ENCODE data around the gene TNRC6C.

Gene TNRC6C

DNA sequence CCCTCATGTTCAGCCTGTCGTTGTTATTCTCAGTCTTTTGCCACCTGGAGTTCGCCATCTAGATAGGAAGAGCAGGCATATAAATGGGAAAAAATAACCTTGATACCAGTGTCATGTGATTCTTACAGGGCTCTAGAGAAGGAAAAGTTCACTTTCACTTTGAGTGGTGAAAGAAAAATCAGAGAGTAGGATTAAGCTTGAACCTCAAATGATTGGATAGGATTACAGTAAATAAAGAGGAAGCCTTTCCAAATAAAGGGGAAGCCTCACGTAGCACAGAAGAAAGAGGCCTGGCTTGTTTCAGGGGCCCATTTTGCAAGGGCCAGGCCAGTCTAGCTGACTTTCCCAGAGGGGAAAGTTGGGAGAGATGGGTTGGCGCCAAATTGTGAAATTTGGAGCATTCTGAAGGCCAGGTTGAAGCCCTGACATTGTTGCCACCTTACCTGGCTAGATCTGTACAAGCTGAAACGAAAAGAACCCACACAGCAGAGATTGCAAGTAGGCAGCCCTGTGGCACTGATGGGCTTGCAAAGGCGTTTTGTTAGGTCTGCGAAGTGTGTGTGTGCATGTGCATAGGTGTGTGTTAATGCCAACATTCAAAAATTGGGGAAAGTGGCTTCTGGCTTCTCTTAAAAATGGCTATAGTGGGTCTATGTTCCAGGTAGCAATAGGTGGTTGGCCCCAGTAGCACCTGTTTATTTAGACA lies 131.2 kb downstream of the TNRC6C start:
- H3K27ac ChIP-seq (ENCODE audit: low read depth, low read length): no peak overlapping the region
- no peaks in the 10 kb centered on the region for H3K4me1 ChIP-seq (ENCODE audit: insufficient read depth, low read length)
- H3K36me3 ChIP-seq (ENCODE audit: insufficient read depth, low read length): peaks cover 93% of the 10 kb centered on the region
- H3K9me3 ChIP-seq (ENCODE audit: insufficient read depth, low read depth, low read length): no peaks in the 10 kb centered on the region
- H3K4me3 ChIP-seq (ENCODE audit: low read length): no peak overlapping the region
- no peaks in the 10 kb centered on the region for H3K27me3 ChIP-seq (ENCODE audit: insufficient read depth, low read length)
- 90% methylated on average over 7 of the region's 7 CpGs for WGBS
- no peak overlapping the region for H3K9ac ChIP-seq (ENCODE audit: low read depth, low read length)

DNA sequence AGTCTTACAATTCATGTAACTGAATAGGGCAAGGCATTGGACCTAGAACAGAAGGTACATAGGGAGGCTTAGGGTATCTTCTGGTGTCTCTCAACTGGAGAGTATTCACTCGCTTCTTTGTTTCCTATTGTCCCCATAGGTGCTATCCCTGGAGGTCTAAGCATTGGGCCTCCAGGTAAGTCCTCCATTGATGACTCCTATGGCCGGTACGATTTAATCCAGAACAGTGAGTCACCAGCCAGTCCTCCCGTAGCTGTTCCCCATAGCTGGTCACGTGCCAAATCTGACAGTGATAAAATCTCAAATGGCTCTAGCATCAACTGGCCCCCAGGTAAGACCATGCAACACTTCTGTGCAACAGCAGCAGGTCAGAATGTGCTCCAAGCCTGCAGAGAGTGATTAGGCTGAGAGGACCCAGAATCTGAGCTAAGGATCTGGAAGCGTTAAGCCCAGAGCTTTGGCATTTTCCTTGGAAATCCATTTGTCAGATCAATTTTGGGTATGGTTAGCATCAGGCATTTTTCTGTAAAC lies 134.4 kb downstream of the TNRC6C start:
- H3K4me1 ChIP-seq (ENCODE audit: insufficient read depth, low read length): no peaks in the 10 kb centered on the region
- H3K9me3 ChIP-seq (ENCODE audit: insufficient read depth, low read depth, low read length): no peaks in the 10 kb centered on the region
- H3K36me3 ChIP-seq (ENCODE audit: insufficient read depth, low read length): peaks cover 98% of the 10 kb centered on the region
- no peak overlapping the region for H3K4me3 ChIP-seq (ENCODE audit: low read length)
- no peak overlapping the region for H3K9ac ChIP-seq (ENCODE audit: low read depth, low read length)
- H3K27me3 ChIP-seq (ENCODE audit: insufficient read depth, low read length): no peaks in the 10 kb centered on the region
- no peak overlapping the region for H3K27ac ChIP-seq (ENCODE audit: low read depth, low read length)
- 94% methylated on average over 6 of the region's 6 CpGs for WGBS

DNA sequence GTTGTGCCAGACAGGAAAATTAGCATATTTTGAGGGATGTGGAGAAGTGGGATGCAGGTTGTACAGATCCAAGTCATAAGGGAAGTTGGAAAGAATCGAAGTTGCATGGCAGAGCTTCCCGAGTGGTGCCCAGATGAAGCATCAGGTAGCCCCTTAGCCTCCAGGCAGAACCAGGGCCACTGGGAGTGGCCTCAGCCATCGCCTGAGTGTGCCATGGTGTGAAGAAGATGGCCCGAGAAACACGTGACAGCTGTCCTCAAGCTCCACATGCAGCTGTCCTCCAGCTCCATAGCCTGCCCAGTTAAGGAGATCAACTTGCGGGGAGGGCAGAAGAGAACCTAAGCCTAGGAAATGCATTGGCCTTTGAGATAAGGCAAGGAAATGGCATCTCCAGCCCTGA lies 136.5 kb downstream of the TNRC6C start:
- Histone ChIP-seq H3K4me3 (ENCODE audit: low read length) (no peak overlapping the region), H3K9me3 (ENCODE audit: insufficient read depth, low read depth, low read length) (peaks cover 6% of the 10 kb centered on the region; the same call in 1 of the 2 replicates), H3K27me3 (ENCODE audit: insufficient read depth, low read length) (no peaks in the 10 kb centered on the region), H3K27ac (ENCODE audit: low read depth, low read length) (no peak overlapping the region), H3K9ac (ENCODE audit: low read depth, low read length) (no peak overlapping the region), H3K36me3 (ENCODE audit: insufficient read depth, low read length) (peaks cover 99% of the 10 kb centered on the region), H3K4me1 (ENCODE audit: insufficient read depth, low read length) (no peaks in the 10 kb centered on the region)
- WGBS: 94% methylated on average over 6 of the region's 6 CpGs

DNA sequence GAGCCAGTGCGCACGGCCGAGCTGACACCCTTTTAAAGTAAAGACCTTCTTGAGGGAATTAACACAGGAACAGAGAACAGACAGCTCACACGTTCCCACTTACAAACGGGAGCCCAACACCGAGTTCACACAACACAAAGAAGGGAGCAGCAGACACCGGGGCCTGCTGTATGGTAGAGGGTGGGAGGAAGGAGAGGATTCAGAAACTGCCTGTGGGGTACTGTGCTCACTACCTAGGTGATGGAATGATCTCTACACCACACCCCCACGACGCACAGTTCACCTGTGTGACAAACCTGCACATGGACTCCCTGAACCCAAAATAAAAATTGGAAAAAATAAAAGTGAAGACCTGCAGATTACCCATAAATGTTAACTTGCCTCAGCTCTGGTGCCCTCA lies 137.6 kb downstream of the TNRC6C start:
- 96% methylated on average over 8 of the region's 9 CpGs for WGBS

GRCh38 chr17:78101112-78101511 lies 142.6 kb downstream of the TNRC6C start:
- 97% methylated on average over 5 of the region's 5 CpGs for WGBS
- H3K36me3 ChIP-seq (ENCODE audit: insufficient read depth, low read length): peaks cover 92% of the 10 kb centered on the region
- no peaks in the 10 kb centered on the region for H3K4me1 ChIP-seq (ENCODE audit: insufficient read depth, low read length)
- H3K9me3 ChIP-seq (ENCODE audit: insufficient read depth, low read depth, low read length): peaks cover 13% of the 10 kb centered on the region; the same call in 1 of the 2 replicates
- H3K27ac ChIP-seq (ENCODE audit: low read depth, low read length): no peak overlapping the region
- H3K4me3 ChIP-seq (ENCODE audit: low read length): no peak overlapping the region
- no peaks in the 10 kb centered on the region for H3K27me3 ChIP-seq (ENCODE audit: insufficient read depth, low read length)
- no peak overlapping the region for H3K9ac ChIP-seq (ENCODE audit: low read depth, low read length)

More for the DNA sequence above, 137.6 kb downstream of the TNRC6C start:
- Histone ChIP-seq H3K4me1 (ENCODE audit: insufficient read depth, low read length) (no peaks in the 10 kb centered on the region), H3K27ac (ENCODE audit: low read depth, low read length) (no peak overlapping the region), H3K9me3 (ENCODE audit: insufficient read depth, low read depth, low read length) (peaks cover 10% of the 10 kb centered on the region; the same call in 1 of the 2 replicates), H3K4me3 (ENCODE audit: low read length) (no peak overlapping the region), H3K9ac (ENCODE audit: low read depth, low read length) (no peak overlapping the region), H3K27me3 (ENCODE audit: insufficient read depth, low read length) (no peaks in the 10 kb centered on the region), H3K36me3 (ENCODE audit: insufficient read depth, low read length) (peaks cover 96% of the 10 kb centered on the region)

DNA sequence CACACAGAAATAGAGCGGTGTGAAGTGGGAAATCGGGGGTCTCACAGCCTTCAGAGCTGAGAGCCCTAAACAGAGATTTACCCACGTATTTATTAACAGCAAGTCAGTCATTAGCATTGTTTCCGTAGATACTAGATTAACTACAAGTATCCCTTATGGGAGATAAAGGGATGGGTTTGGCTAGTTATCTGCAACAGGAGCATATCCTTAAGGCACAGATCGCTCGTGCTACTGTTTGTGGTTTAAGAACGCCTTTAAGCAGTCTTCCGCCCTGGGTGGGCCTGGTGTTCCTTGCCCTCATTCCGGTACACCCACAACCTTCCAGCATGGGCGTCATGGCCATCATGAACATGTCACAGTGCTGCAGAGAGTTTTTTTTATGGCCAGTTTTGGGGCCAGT lies 143.0 kb downstream of the TNRC6C start:
- 98% methylated on average over 10 of the region's 10 CpGs for WGBS
- H3K9ac ChIP-seq (ENCODE audit: low read depth, low read length): no peak overlapping the region
- no peaks in the 10 kb centered on the region for H3K4me1 ChIP-seq (ENCODE audit: insufficient read depth, low read length)
- peaks cover 91% of the 10 kb centered on the region for H3K36me3 ChIP-seq (ENCODE audit: insufficient read depth, low read length)
- peaks cover 13% of the 10 kb centered on the region; the same call in 1 of the 2 replicates for H3K9me3 ChIP-seq (ENCODE audit: insufficient read depth, low read depth, low read length)
- no peaks in the 10 kb centered on the region for H3K27me3 ChIP-seq (ENCODE audit: insufficient read depth, low read length)
- no peak overlapping the region for H3K27ac ChIP-seq (ENCODE audit: low read depth, low read length)
- H3K4me3 ChIP-seq (ENCODE audit: low read length): no peak overlapping the region

GRCh38 chr17:78103311-78103710 lies 144.8 kb downstream of the TNRC6C start:
- 91% methylated on average over 4 of the region's 4 CpGs for WGBS
- Histone ChIP-seq H3K9me3 (ENCODE audit: insufficient read depth, low read depth, low read length) (peaks cover 13% of the 10 kb centered on the region; the same call in 1 of the 2 replicates), H3K27me3 (ENCODE audit: insufficient read depth, low read length) (no peaks in the 10 kb centered on the region), H3K27ac (ENCODE audit: low read depth, low read length) (no peak overlapping the region), H3K4me1 (ENCODE audit: insufficient read depth, low read length) (no peaks in the 10 kb centered on the region), H3K36me3 (ENCODE audit: insufficient read depth, low read length) (peaks cover 74% of the 10 kb centered on the region), H3K4me3 (ENCODE audit: low read length) (no peak overlapping the region), H3K9ac (ENCODE audit: low read depth, low read length) (no peak overlapping the region)

DNA sequence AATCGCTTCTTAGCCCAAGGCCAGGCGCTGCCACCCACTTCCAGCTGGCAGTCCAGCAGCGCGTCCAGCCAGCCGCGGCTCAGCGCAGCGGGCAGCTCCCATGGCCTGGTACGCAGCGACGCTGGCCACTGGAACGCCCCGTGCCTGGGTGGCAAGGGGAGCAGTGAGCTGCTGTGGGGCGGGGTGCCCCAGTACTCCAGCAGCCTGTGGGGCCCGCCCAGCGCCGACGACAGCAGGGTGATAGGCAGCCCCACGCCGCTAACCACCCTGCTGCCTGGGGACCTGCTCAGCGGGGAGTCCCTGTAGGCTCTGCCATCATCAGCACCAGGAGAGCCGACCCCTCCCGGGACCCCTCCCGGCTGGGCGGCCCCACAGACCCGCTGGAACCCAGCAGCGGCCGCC lies 146.0 kb downstream of the TNRC6C start:
- H3K36me3 ChIP-seq (ENCODE audit: insufficient read depth, low read length): peaks cover 62% of the 10 kb centered on the region
- WGBS: 96% methylated on average over 28 of the region's 28 CpGs
- H3K27ac ChIP-seq (ENCODE audit: low read depth, low read length): no peak overlapping the region

GRCh38 chr17:78105101-78105500 lies 146.6 kb downstream of the TNRC6C start:
- Histone ChIP-seq H3K36me3 (ENCODE audit: insufficient read depth, low read length) (peaks cover 56% of the 10 kb centered on the region), H3K4me1 (ENCODE audit: insufficient read depth, low read length) (no peaks in the 10 kb centered on the region), H3K4me3 (ENCODE audit: low read length) (no peak overlapping the region), H3K9ac (ENCODE audit: low read depth, low read length) (no peak overlapping the region), H3K27ac (ENCODE audit: low read depth, low read length) (no peak overlapping the region), H3K27me3 (ENCODE audit: insufficient read depth, low read length) (no peaks in the 10 kb centered on the region), H3K9me3 (ENCODE audit: insufficient read depth, low read depth, low read length) (0 out of 2 replicates have a peak, but pooled peaks cover 7% of the 10 kb centered on the region)
- WGBS: 92% methylated on average over 16 of the region's 16 CpGs

More for the DNA sequence above, 146.0 kb downstream of the TNRC6C start:
- Histone ChIP-seq H3K9ac (ENCODE audit: low read depth, low read length) (no peak overlapping the region), H3K4me1 (ENCODE audit: insufficient read depth, low read length) (no peaks in the 10 kb centered on the region), H3K27me3 (ENCODE audit: insufficient read depth, low read length) (no peaks in the 10 kb centered on the region), H3K9me3 (ENCODE audit: insufficient read depth, low read depth, low read length) (0 out of 2 replicates have a peak, but pooled peaks cover 9% of the 10 kb centered on the region), H3K4me3 (ENCODE audit: low read length) (no peak overlapping the region)

- H3K4me3 ChIP-seq (ENCODE audit: low read length): no peak overlapping the region
- no peaks in the 10 kb centered on the region for H3K27me3 ChIP-seq (ENCODE audit: insufficient read depth, low read length)
- WGBS: 92% methylated on average over 12 of the region's 13 CpGs
- H3K27ac ChIP-seq (ENCODE audit: low read depth, low read length): no peak overlapping the region
- no peak overlapping the region for H3K9ac ChIP-seq (ENCODE audit: low read depth, low read length)
- H3K36me3 ChIP-seq (ENCODE audit: insufficient read depth, low read length): peaks cover 52% of the 10 kb centered on the region
- no peaks in the 10 kb centered on the region for H3K4me1 ChIP-seq (ENCODE audit: insufficient read depth, low read length)
- 0 out of 2 replicates have a peak, but pooled peaks cover 3% of the 10 kb centered on the region for H3K9me3 ChIP-seq (ENCODE audit: insufficient read depth, low read depth, low read length)
These were observed 147.0 kb downstream of the TNRC6C start for GRCh38 chr17:78105551-78105950.

- peaks cover 47% of the 10 kb centered on the region for H3K36me3 ChIP-seq (ENCODE audit: insufficient read depth, low read length)
- no peaks in the 10 kb centered on the region for H3K4me1 ChIP-seq (ENCODE audit: insufficient read depth, low read length)
- no peak overlapping the region for H3K27ac ChIP-seq (ENCODE audit: low read depth, low read length)
- no peak overlapping the region for H3K4me3 ChIP-seq (ENCODE audit: low read length)
- no peak overlapping the region for H3K9ac ChIP-seq (ENCODE audit: low read depth, low read length)
- 0 out of 2 replicates have a peak, but pooled peaks cover 3% of the 10 kb centered on the region for H3K9me3 ChIP-seq (ENCODE audit: insufficient read depth, low read depth, low read length)
- WGBS: 96% methylated on average over 15 of the region's 15 CpGs
- no peaks in the 10 kb centered on the region for H3K27me3 ChIP-seq (ENCODE audit: insufficient read depth, low read length)
These were observed 147.7 kb downstream of the TNRC6C start for GRCh38 chr17:78106211-78106610.

All from HUES64 (cell line).